HFFc6 (cell line): ENCODE data around the gene PKP2. TPM values are rescaled to one million over a fixed set of nuclear protein-coding genes. Genes with fewer than 3 reads are reported as not detected.

Experiments used
- DNase-seq: peaks from one replicate; pipeline ENCODE4 v3.0.0-alpha.2; 2018
- H3K27ac Mint-ChIP-seq: 2 replicates; pipeline ENCODE4 v1.8.0; 2020; ENCODE audit warnings: mild to moderate bottlenecking, mixed read lengths
- H3K27me3 Mint-ChIP-seq: 2 replicates; pipeline ENCODE4 v1.8.0; 2021; ENCODE audit warnings: mild to moderate bottlenecking, moderate library complexity, mixed read lengths; ENCODE audit not compliant: insufficient read depth
- H3K36me3 Mint-ChIP-seq: 2 replicates; pipeline ENCODE4 v1.8.0; 2021; ENCODE audit warnings: low read depth, mixed read lengths
- H3K4me1 Mint-ChIP-seq: 2 replicates; pipeline ENCODE4 v1.8.0; 2020; ENCODE audit warnings: low read depth, mixed read lengths
- H3K4me3 Mint-ChIP-seq: 2 replicates; pipeline ENCODE4 v1.8.0; 2020; ENCODE audit warnings: mild to moderate bottlenecking, moderate library complexity, mixed read lengths
- H3K9me3 Mint-ChIP-seq: 2 replicates; pipeline ENCODE4 v1.8.0; 2020; ENCODE audit warnings: mild to moderate bottlenecking, mixed read lengths
- CTCF ChIP-seq: fragments of 200-600 bp; sonication (generic); IDR thresholded peaks from 2 replicates; pipeline ENCODE4 v1.5.0; 2021; ENCODE audit warnings: antibody characterized with exemption, mild to moderate bottlenecking
- total RNA-seq, 6 experiments: library from RNA; stranded (reverse); fragmentation: NEBNext Ultra II Directional; extraction: Animal tissue kit (Norgen Biotek cat#: 25700); gene quantifications; 2 replicates in 1 of 6; 3 replicates in 5 of 6; pipeline ENCODE4 v1.2.3, GENCODE V29; 2021

The PKP2 gene
- total RNA-seq, 6 experiments from 2014 or later, result 0.17 TPM; not detected in 5

GRCh38 chr12:32768518-32768917 is 128.1 kb downstream of the PKP2 start:
- no peaks in the 10 kb centered on the region for H3K4me1 Mint-ChIP-seq
- DNase-seq, result no peak
- H3K4me3 Mint-ChIP-seq, result no peak overlapping the region
- no peak for TF ChIP-seq CTCF
- peaks cover 1% of the 10 kb centered on the region; the same call in 1 of the 2 replicates for H3K27me3 Mint-ChIP-seq
- no peaks in the 10 kb centered on the region for H3K36me3 Mint-ChIP-seq
- no peaks in the 10 kb centered on the region for H3K9me3 Mint-ChIP-seq
- H3K27ac Mint-ChIP-seq, result no peak overlapping the region

GRCh38 chr12:32765906-32766305 is 130.7 kb downstream of the PKP2 start:
- H3K36me3 Mint-ChIP-seq, result no peaks in the 10 kb centered on the region

GRCh38 chr12:32761716-32762115 is 134.9 kb downstream of the PKP2 start:
- H3K9me3 Mint-ChIP-seq, result no peaks in the 10 kb centered on the region

More at GRCh38 chr12:32765906-32766305, 130.7 kb downstream of the PKP2 start:
- DNase-seq, result no peak
- TF ChIP-seq CTCF, result no peak
- H3K27me3 Mint-ChIP-seq, result peaks cover 5% of the 10 kb centered on the region
- no peaks in the 10 kb centered on the region for H3K4me1 Mint-ChIP-seq
- H3K4me3 Mint-ChIP-seq, result no peak overlapping the region
- H3K27ac Mint-ChIP-seq, result no peak overlapping the region
- no peaks in the 10 kb centered on the region for H3K9me3 Mint-ChIP-seq

GRCh38 chr12:32757157-32757556 is 139.4 kb downstream of the PKP2 start:
- Mint-ChIP-seq H3K27me3 (peaks cover 8% of the 10 kb centered on the region), H3K36me3 (no peaks in the 10 kb centered on the region), H3K4me1 (peaks cover 26% of the 10 kb centered on the region), H3K4me3 (no peak overlapping the region), H3K9me3 (no peaks in the 10 kb centered on the region), H3K27ac (no peak overlapping the region)
- no peak for DNase-seq
- TF ChIP-seq CTCF, result no peak

More at GRCh38 chr12:32761716-32762115, 134.9 kb downstream of the PKP2 start:
- H3K4me3 Mint-ChIP-seq, result no peak overlapping the region
- TF ChIP-seq CTCF, result no peak
- no peaks in the 10 kb centered on the region for H3K36me3 Mint-ChIP-seq
- H3K27ac Mint-ChIP-seq, result no peak overlapping the region
- no peak for DNase-seq
- H3K27me3 Mint-ChIP-seq, result peaks cover 5% of the 10 kb centered on the region
- H3K4me1 Mint-ChIP-seq, result peaks cover 3% of the 10 kb centered on the region

GRCh38 chr12:32756476-32757066 is 140.0 kb downstream of the PKP2 start:
- peak overlapping the region; percentile 95 for H3K27ac Mint-ChIP-seq
- H3K27me3 Mint-ChIP-seq, result peaks cover 3% of the 10 kb centered on the region
- H3K36me3 Mint-ChIP-seq, result no peaks in the 10 kb centered on the region
- H3K4me3 Mint-ChIP-seq, result peak overlapping the region; percentile 93
- H3K4me1 Mint-ChIP-seq, result peaks cover 26% of the 10 kb centered on the region
- DNase-seq, result no peak
- no peak; the same call in none of the 2 replicates for TF ChIP-seq CTCF
- no peaks in the 10 kb centered on the region for H3K9me3 Mint-ChIP-seq
